H54 (cell line): ENCODE results near the gene KLHDC2.
"Not testable (repeated sequence)": the region's sequence is repeated elsewhere in the genome, so short reads cannot be mapped to it uniquely, and the experiment has no call there.

ENCODE experiments used
- DNase-seq: peaks from one replicate; pipeline ENCODE4 v3.0.0; 2011; ENCODE audit warnings: low spot score, mixed read lengths; ENCODE audit not compliant: insufficient read length
- FAIRE-seq: peaks from 3 replicates; lab custom pipeline; 2011; peaks lifted over from hg19 to GRCh38; lab: Jason Lieb, UNC
- POLR2A ChIP-seq: IDR thresholded peaks from 2 replicates; pipeline ENCODE4 v1.6.1; 2011; ENCODE audit warnings: low read depth, mild to moderate bottlenecking, low read length

The KLHDC2 gene

GRCh38 chr14:49767270-49767570 lies 733 bp upstream of the KLHDC2 start:
- no peak for TF ChIP-seq POLR2A
- DNase-seq (no peak), FAIRE-seq (no peak)

DNA sequence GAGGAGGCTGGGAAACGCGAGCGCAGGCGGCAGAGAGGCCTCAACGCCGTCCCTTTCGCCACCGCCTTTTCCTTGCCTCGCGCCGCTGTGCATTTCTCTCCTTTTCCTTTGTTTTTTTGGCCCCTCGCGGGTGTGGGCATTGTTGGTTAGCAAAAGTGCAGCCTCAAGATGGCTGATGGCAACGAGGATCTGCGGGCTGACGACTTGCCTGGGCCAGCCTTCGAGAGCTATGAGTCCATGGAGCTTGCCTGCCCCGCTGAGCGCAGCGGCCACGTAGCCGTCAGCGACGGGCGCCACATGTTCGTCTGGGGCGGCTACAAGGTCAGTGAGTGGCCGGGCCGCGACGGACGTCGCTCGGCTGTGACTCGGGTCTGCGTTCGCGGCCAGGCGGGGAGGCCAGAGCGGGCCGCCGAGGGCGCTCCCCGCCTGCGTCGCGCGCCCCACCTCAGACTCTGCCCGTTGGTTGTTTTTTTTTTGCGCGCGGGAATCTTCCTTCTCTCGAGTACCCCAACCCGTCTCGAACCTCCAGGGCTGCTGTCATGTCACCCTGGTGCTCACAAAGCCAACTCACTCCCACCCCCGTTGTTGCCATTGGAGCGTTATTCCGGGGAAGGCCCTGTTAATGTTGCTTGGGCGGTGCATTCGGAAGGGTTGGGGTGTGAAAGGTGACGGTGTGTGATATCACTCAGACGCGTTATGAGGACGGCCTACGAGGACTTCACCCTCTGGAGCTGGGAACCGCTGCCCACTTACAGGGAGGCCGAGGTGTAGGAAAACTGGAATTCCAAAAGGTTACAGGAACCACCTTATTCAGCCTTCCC lies 558 bp downstream of the KLHDC2 start:
- peak; percentile 28 for DNase-seq
- TF ChIP-seq POLR2A: no peak; the same call in 1 of the 2 replicates
- FAIRE-seq: peak; percentile 93

DNA sequence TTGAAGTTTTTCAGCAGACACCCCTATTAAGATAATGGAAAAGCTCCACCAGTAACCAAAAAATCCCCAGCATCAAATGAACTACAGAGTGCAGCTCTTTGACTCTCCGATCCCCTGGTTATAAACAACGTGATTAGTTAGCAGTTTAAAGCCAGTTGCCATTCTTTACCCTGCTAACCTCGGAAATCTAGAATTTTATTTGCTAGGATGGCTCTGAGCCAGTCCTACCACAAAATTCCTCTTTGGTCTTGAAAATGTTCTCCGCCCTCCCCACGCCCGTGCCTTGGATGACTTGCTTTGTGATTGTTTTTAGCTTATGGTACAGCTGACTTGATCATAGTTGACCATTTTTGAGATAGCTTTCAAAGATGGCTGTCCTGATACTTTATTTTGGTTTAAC lies 1.2 kb downstream of the KLHDC2 start:
- no peak for TF ChIP-seq POLR2A
- FAIRE-seq (peak; percentile 88), DNase-seq (no peak)

GRCh38 chr14:49769581-49770211 lies 1.7 kb downstream of the KLHDC2 start:
- TF ChIP-seq POLR2A: no peak
- no peak for FAIRE-seq
- no peak for DNase-seq

- FAIRE-seq (no peak), DNase-seq (no peak)
- no peak for TF ChIP-seq POLR2A
Observed at GRCh38 chr14:49770212-49770817, 2.4 kb downstream of the KLHDC2 start.

GRCh38 chr14:49771691-49772090 lies 3.7 kb downstream of the KLHDC2 start:
- not testable (repeated sequence) for FAIRE-seq, DNase-seq

- FAIRE-seq (no peak), DNase-seq (no peak)
- no peak for TF ChIP-seq POLR2A
Observed at GRCh38 chr14:49774106-49774505, 6.2 kb downstream of the KLHDC2 start.

- DNase-seq (no peak), FAIRE-seq (no peak)
- TF ChIP-seq POLR2A: no peak
Observed at GRCh38 chr14:49778421-49778820, 10.5 kb downstream of the KLHDC2 start.

- not testable (repeated sequence) for DNase-seq, FAIRE-seq
Observed at GRCh38 chr14:49781040-49781439, 13.1 kb downstream of the KLHDC2 start.

DNA sequence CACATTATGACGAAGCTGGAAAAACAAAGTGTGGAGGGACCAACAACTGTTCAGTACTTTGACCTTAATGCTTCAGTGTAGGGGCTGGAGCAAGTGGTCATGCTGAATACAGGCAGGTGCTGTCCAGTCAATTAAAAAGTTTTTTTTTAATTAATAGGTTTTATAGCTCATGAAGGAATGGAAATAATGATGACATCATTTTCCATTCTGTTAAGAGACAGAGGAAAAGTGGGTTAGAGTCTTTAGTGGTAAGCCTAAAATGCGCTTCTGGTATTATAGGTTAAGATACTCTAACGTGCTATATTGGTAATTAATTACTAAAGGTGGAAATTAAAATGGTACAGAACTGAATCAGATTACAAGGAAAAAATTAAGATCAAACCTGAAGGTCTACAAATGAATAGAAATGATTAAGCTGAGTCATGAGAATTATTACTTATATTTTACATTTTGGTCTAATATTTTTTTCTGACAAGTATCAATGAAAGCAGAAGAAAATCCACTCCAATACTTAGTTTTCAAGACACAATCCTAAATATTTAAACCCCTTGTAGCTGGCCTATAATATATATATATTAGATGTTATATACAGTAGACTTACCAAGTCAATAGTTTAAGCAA lies 15.6 kb downstream of the KLHDC2 start:
- no peak for FAIRE-seq
- DNase-seq: no peak
- no peak for TF ChIP-seq POLR2A

- no peak for TF ChIP-seq POLR2A
- FAIRE-seq (no peak), DNase-seq (no peak)
Observed at GRCh38 chr14:49786315-49786714, 18.4 kb downstream of the KLHDC2 start.

DNA sequence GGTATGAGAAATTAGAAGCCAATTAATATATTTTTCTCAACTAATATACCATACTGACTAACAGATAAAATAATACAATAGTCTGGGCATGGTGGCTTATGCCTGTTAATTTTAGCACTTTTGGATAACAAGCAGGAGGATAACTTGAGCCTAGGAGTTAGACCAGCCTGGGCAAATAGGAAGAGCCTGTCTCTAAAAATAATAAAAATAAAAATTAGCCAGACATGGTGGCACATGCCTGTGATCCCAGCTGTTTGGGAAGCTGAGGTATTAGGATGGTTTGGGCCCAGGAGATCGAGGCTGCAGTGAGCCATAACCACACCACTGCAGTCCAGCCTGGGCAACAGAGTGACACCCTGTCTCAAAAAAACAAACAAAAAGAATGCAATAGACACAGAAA lies 24.7 kb downstream of the KLHDC2 start:
- FAIRE-seq: no peak
- no peak for TF ChIP-seq POLR2A
- DNase-seq: no peak

GRCh38 chr14:49796025-49796424 lies 28.1 kb downstream of the KLHDC2 start:
- FAIRE-seq: no peak
- DNase-seq: no peak
- no peak for TF ChIP-seq POLR2A

- DNase-seq (no peak), FAIRE-seq (no peak)
- TF ChIP-seq POLR2A: no peak
Observed at GRCh38 chr14:49808780-49809179, 40.8 kb downstream of the KLHDC2 start.

DNA sequence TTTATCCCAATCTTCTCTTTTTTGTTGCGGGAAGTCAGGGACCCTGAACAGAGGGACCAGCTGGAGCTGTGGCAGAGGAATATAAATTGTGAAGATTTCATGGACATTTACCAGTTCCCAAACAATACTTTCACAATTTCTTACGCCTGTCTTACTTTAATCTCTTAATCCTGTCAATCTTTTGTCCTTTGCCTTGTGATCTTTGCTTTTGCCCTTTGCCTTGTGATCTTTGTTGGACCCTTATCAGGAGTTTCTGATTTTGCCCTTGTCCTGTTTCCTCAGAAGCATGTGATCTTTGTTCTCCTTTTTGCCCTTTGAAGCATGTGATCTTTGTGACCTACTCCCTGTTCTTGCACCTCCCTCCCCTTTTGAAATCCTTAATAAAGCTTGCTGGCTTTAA lies 48.2 kb downstream of the KLHDC2 start:
- DNase-seq, FAIRE-seq: not testable (repeated sequence)
